GM21447 (cell line): ENCODE measurements around the gene UBALD2.
"Not testable (repeated sequence)": the region's sequence is repeated elsewhere in the genome, so short reads cannot be mapped to it uniquely, and the experiment has no call there.

Experiments used
- ATAC-seq: cut with Tn5 transposase; IDR thresholded peaks from one replicate; pipeline ENCODE4 v1.9.1; 2021; ENCODE audit not compliant: unreplicated experiment

UBALD2 gene

DNA sequence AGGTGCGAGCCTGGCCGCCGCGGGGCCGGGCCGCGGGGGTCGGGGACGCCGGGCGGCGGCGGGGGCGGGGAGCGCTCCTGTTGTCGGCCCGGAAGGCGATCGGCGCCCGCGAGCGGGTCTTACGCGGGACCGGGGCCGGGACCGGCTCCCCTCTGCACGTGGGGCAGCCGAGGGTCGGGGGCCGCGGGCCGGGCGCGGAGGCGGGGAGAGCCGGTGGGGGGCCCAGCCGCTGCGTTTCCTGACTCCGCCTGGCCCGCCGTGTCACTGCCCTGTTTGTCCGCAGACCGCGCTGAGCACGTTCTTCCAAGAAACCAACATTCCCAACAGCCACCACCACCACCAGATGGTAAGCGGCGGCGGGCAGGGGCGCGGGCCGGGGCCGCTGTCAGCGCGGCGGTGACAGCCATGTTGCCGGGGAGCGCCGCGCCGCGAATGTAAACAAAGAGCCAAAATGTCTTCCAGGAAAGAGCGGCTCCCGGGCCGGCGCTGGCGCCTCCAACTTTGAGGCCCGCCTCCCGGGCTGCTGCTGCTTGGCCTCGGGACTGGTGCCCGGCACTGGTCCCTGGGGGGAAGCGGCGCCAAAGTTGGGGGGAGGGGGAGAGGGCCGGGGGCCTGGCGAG is 586 bp downstream of the UBALD2 start:
- no peak for ATAC-seq

DNA sequence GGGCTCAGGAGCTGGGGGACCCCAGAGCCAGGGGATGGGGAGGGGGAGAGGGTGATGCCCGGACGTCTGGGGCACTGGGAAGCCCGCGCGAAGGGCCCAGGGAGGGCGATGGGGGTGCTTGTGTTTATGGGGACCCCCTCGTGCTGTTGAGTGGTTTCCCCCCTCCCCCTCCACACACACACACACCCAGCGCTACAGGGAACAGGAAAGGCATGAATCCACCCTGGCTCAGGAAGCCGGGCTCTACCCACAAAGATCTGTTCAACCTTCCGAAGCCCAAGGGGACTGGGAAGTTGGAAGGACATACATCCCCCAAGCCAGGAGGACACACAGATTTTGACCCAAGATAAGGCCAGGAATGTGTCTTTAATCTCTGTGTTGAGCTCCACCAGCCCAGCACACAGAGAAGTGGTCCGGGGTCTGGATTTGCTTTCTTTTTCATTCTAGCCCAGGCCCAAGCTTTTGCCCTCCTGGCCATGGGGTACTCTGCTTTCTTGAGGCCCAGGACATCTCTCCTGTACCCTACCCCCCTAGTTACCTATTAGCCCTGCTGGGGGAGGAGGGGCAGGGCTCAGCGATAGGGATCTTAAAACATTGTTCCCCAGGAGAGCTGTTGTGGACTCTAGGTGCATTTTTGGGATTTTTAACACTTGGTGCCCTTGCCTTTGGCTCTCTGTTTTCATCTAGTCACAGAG is 1.2 kb downstream of the UBALD2 start:
- no peak for ATAC-seq

DNA sequence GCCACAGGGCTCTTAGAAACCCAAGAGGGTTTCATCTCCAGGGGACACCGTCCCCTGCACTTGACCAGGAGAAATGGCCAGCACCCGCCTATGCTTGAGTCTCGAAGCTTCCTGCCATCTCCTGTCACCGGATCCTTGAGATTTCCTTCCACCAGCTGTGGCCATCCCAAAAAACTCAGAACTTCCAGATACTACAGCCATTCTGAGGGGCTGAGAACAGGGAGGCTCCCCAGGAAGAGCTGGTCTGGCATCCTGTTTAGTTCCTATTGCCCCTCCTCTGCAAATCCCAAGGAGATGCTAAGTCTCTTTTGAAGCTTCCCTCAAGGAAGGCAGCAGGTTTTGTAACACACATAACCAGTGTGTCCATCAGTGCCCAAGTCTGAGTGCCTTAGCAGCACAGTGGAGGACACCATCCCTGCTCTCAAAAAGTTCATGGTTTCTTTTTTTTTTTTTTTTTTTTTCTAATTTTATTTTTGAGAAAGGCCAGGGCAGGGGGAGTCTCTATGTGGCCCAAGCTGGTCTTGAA is 2.0 kb downstream of the UBALD2 start:
- no peak for ATAC-seq

GRCh38 chr17:76267581-76268001 is 2.4 kb downstream of the UBALD2 start:
- ATAC-seq, result not testable (repeated sequence)

- ATAC-seq, result no peak
Observed at GRCh38 chr17:76268015-76268749, 3.0 kb downstream of the UBALD2 start.

DNA sequence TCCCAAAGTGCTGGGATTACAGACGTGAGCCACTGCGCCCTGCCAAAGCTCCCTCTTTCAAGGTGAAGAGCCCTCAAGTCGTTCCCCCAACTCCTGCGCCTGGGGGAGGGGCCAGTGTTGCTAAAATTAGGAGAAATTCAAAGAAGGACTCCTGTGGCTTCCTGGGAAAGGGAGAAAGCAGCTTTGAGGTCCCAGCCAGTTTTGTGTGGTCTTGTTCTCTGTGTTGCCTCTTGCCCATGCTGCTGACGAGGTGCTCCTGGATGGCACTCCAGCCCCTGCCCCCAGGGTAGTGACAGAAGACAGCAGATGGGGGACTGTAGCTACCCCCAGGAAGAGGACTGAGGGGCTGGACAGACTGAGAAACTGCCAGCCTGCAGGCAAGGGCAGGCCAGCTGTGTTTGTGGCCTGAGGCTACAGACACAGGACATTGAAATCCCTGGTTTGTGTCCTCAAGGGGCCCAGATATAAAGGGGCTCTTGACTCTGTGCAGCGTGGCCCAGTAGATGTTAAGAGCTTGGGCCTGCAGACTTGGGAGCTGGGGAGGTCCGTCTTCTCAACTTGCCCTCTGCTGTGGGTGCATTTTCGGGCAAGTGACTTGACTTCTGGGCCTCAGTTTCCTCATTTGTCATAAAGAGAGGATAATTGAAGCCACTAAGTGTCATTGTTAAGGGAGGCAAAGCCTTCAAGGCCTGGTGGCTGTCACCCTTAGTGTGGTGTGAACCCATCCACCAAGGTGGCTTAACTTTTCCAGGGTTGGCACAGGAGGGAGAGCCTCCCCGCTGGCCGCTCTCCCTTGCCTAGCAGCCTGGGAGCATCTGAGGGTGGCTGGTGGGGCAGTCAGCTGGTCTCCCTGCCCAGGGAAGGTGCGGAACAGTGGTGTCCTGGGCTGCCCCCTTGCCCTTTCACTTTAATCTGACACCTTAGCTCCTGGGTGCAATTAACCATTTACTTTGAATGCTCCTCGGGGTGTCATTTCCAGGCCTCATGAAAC is 4.1 kb downstream of the UBALD2 start:
- ATAC-seq, result no peak

DNA sequence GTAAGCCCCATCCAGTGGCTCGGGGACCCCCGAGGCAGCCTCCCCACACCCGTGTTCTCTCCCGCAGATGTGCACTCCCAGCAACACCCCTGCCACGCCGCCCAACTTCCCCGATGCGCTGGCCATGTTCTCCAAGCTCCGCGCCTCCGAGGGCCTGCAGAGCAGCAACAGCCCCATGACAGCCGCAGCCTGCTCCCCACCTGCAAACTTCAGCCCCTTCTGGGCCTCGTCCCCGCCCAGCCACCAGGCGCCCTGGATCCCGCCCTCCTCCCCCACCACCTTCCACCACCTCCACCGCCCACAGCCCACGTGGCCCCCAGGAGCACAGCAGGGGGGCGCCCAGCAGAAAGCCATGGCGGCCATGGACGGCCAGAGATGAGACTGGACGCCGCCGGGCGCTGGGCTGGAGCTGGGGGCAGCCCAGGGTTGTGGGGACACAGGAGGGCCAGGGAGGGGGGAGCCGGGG is 5.0 kb downstream of the UBALD2 start:
- no peak for ATAC-seq

DNA sequence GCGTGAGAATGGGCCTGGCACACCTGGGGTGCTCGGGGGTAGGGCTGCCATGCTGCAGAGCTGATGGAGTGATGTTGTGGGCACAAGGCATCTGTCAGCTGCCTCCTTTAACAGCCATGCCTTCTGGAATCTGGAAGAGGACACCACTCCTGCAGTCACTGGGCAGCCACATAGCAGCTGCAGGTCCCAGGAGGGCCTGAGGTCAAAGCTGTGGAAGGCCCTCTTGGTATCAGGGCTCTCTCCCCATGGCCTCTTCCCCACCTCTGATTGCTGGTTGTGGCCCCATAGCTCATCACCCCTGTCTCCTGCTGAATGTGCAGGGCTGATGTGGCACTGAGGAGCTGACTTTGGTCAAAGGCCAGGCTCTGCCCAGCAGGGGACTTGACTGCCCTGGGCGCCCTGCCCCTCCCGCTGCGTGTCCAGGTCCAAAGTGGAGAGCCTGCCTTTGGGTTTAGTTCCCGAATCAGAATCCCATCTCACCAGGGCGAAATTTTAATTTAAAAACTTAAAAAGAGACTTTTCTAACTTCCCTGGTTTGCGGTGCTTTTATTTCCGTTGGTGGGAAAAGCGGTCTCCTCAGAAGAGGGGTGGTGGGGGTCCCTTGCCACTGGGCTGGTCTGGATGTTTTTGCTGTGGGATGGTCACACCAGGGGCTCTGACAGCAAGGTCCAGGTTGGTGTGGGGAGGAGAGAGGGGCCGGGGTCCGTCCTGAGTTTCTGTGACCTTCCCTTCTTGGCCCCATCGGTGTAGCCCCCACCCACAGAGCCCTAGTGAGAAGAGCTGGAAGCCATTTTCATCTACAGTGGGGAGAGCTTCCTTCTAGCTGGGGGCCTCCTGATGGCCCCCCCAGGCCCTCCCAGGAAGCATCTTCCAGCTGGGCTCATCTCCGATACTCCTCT is 5.9 kb downstream of the UBALD2 start:
- peak; percentile 2 for ATAC-seq

GRCh38 chr17:76271669-76272540 is 6.8 kb downstream of the UBALD2 start:
- peak; percentile 49 for ATAC-seq

GRCh38 chr17:76272541-76273444 is 7.6 kb downstream of the UBALD2 start:
- ATAC-seq, result peak; percentile 17

GRCh38 chr17:76273445-76274111 is 8.4 kb downstream of the UBALD2 start:
- ATAC-seq, result no peak

DNA sequence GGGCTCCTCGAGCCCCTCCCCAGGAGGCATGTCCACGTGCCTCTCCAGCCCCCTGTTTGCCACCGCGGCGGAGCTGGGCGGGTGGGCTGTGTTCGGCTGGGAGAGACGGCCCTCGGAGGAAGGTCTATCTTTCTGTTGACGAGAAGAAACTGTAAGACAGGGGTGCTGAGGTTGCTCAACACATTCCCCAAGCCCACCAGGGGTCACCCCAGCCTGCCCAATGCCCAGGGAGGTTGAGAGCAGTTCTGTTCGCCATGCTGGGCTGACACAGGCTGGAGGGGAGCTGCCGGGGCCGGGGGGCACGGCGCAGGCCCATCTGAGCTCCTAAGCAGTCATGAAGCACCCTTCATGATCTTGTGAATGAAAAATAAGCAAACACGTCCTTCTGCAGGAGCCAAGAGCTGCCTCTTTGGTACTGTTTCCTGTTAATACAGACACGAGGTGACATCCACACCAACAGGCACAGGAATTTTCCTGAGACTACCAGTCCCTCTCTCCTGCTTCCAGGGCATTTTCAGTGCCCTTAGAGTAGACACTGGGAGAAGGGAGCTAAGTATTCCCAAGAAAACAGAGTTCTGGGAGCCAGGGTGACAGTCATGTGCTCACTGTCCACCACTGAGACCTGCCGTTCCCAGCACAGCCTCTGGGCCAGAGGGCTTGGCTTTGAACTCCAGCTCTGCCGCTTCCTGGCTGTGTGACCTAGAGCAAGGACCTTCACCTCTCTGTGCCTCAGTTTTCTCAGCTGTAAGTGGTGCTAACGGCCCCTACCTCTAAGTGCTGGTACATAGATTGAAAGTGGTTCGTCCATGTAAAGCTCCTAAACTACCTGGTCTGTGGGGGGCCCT is 9.2 kb downstream of the UBALD2 start:
- no peak for ATAC-seq

GRCh38 chr17:76275382-76276068 is 10.4 kb downstream of the UBALD2 start:
- ATAC-seq, result no peak

DNA sequence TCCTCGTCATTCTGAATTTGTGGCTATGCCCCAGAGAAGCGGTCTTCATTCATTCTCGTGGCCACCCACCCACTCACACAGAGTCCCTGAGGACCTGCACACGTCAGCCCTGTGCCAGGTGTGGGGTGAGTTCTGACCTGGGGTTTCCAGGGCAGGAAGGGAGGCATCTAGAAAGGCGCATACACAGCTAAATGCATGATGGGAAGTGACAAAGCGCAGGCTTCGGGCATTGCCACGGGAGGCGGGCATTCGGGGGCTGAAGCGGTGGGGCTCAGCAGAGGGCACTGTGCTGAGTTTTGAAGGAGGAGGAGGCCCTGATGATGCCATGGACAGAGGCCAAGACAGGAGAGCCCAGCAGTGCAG is 10.9 kb downstream of the UBALD2 start:
- no peak for ATAC-seq

DNA sequence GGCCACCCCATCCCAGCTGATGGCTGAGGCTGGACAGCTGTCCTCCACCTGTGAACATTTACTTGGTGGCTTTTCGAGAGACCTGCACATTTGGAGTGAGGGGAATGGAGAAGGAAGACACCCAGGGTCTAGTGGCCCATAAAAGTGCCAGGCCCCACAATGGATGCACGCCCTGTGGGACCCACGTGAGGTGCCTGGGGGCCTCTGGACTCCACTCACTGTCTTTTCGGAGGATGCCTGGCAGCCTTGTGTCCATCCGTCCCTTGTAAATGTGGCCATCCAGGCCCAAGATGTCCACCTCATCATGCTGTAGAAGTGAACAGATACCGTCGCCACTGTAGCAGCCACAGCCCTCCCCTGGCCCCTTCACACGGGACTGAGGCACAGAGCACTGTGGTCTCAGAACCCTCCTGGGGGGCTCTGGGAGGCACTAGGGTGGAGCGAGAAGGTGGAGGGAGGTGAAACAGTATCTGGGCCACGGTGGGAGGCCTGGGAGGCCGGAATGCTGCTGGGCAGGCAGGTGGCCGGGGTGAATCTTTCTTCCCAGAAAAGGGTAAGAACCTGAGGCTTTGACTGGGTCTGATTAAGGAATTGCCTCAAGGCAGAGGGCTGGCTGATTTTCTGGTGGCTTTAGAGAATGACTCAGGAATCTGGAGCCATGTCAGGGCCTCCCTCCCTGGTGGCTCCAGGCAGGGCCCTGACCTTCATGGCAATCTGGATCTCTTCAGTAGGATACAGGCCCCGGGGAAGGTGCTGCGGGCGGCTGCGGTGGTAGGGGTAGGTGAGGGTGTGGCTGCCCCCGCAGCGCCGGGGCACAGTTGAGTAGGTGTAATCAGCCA is 11.5 kb downstream of the UBALD2 start:
- ATAC-seq, result no peak
